Measurements from ENCODE around the gene TXNRD1. TPM values are rescaled to one million over a fixed set of nuclear protein-coding genes. Genes with fewer than 3 reads are reported as not detected.

TXNRD1 gene
- total and polyA plus RNA-seq, 12 donors, result 53.9 to 487 (median 290) TPM

DNA sequence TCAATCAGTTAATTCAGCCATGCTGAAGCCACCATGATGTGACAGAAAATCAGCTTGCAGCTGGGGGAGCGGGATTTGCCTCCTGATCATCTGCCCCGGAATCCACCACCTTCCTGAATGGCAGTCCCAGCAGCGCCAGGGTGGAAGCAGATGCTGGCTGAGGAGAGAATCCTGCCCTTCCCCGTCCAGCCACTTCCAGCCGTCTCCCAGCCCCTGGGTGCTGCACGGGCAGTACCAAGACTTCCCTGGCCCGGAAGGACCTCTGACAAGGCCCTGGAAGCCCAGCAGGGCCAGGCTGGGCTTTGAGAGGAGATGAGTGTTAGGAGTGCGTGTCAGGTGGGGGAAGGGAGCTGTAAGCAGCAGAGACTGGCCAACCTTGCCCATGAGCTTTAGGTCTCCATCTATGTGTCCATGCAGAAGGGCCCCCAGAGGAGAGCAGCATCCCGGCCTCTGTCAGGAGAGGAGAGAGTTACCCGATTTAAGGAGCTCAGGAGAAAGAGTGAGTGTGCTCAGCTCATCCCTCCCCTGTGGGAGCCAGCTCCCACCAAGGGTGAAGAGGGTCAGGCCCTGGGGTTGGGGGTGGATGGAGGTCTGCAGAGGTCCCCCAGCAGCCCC, 157.2 kb downstream of the TXNRD1 start:
- no peak for TF ChIP-seq POLR2A (IDR thresholded peaks at IDR 0.05)
- TF ChIP-seq, protein P1, sequence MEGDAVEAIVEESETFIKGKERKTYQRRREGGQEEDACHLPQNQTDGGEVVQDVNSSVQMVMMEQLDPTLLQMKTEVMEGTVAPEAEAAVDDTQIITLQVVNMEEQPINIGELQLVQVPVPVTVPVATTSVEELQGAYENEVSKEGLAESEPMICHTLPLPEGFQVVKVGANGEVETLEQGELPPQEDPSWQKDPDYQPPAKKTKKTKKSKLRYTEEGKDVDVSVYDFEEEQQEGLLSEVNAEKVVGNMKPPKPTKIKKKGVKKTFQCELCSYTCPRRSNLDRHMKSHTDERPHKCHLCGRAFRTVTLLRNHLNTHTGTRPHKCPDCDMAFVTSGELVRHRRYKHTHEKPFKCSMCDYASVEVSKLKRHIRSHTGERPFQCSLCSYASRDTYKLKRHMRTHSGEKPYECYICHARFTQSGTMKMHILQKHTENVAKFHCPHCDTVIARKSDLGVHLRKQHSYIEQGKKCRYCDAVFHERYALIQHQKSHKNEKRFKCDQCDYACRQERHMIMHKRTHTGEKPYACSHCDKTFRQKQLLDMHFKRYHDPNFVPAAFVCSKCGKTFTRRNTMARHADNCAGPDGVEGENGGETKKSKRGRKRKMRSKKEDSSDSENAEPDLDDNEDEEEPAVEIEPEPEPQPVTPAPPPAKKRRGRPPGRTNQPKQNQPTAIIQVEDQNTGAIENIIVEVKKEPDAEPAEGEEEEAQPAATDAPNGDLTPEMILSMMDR (IDR thresholded peaks at IDR 0.05), result no peak
- peak in 2 of 7 donors; percentile 15 to 23 for DNase-seq
- Histone ChIP-seq H3K9me3 (replicated peaks in 1 of 3) (no peaks in the 10 kb centered on the region), H3K27ac (no peak overlapping the region), H3K4me1 (replicated peaks in 1 of 2) (no peaks in the 10 kb centered on the region), H3K27me3 (no peaks in the 10 kb centered on the region), H3K4me3 (no peak overlapping the region), H3K36me3 (replicated peaks in 1 of 2) (no peaks in the 10 kb centered on the region)
- intact Hi-C loops (cut with DNase I), result loop anchor here (10.0 kb wide), 2 partner anchors 492 to 682 kb away; no protein-coding TSS in a partner anchor
- WGBS, 4 donors, result 93 to 97% (median 95%) methylated on average over 8 to 10 of the region's 10 CpGs

DNA sequence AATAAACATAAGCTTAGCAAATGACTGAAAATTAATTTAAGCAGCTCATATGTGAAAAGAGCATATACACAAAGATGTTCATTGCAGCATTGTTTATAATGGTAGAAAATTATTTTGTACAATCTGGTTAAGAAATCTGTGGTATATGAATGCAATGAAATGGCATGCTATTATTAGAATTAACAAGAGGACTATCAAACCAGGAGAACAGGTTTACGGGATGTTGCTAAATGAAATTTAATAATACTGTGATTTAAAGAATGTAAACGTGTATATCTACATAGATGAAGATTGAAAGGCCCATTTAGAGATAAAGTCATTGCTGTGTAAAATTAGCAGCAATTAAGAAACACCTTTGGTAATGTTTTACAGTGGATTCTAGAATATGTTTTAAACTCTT, 158.5 kb downstream of the TXNRD1 start:
- DNase-seq, result no peak
- Histone ChIP-seq H3K36me3 (replicated peaks in 1 of 2) (no peaks in the 10 kb centered on the region), H3K4me1 (replicated peaks in 1 of 2) (no peaks in the 10 kb centered on the region), H3K27me3 (no peaks in the 10 kb centered on the region), H3K27ac (no peak overlapping the region), H3K4me3 (no peak overlapping the region), H3K9me3 (replicated peaks in 1 of 3) (no peaks in the 10 kb centered on the region)
- WGBS, 4 donors, result 89 to 95% (median 92%) methylated on average over 2 of the region's 2 CpGs
- TF ChIP-seq, protein P1 (IDR thresholded peaks at IDR 0.05), result no peak
- no peak for TF ChIP-seq POLR2A (IDR thresholded peaks at IDR 0.05)
- intact Hi-C loops (cut with DNase I), result loop anchor here (10.0 kb wide), 2 partner anchors 491 to 681 kb away; no protein-coding TSS in a partner anchor

DNA sequence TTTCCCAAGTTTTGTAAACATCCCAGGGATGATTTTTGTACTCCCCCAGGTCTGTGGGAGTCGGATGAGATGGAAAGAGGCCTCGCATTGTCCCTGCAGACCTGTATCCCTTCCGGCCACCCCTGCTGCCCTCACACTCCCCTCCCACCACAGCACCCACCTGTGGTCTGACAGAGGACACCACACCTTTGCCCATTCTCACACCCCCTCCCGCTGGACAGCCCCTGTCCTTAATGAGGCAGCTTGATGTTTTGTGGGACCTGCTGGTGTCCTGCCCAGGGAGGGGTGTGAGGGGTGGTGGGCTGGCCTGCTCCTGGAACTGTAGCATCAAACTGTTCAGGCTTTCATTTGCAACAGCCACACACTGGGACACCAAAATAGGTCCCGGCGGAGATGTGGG, 159.2 kb downstream of the TXNRD1 start:
- 80 to 93% (median 90%) methylated on average over 4 to 6 of the region's 6 CpGs for WGBS, 4 donors
- no peaks in the 10 kb centered on the region for H3K4me1 ChIP-seq (replicated peaks in 1 of 2)
- peak in 2 of 7 donors; percentile 16 to 39 for DNase-seq
- H3K27me3 ChIP-seq, result no peaks in the 10 kb centered on the region
- no peak overlapping the region for H3K27ac ChIP-seq
- no peaks in the 10 kb centered on the region for H3K9me3 ChIP-seq (replicated peaks in 1 of 3)
- intact Hi-C loops (cut with DNase I), result loop anchor here (10.0 kb wide), 2 partner anchors 490 to 680 kb away; no protein-coding TSS in a partner anchor
- no peak overlapping the region for H3K4me3 ChIP-seq
- H3K36me3 ChIP-seq (replicated peaks in 1 of 2), result no peaks in the 10 kb centered on the region
- no peak for TF ChIP-seq POLR2A (IDR thresholded peaks at IDR 0.05)
- TF ChIP-seq, protein P1 (IDR thresholded peaks at IDR 0.05), result no peak

DNA sequence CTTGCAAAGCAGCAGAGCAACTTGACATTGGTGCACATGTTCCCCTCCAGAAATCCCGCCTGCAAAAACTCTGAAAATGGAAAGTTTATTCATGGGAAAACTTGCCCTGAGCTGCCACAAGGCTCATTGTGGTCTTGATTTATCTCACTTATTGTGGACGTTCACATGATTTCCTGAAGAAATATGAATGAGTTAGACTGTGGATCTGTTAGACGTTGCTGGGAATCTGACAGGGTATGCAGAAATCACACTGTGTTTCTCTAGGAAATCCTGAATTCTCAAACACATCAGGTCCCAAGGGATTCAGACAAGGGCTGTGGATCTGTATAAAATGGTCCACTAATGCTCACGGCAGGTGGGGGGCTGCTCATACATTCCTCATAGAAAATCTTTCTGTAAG, 160.2 kb downstream of the TXNRD1 start:
- intact Hi-C loops (cut with DNase I), result loop anchor here (10.0 kb wide), 2 partner anchors 489 to 679 kb away; no protein-coding TSS in a partner anchor
- DNase-seq, result peak in 2 of 7 donors; percentile 1 to 10
- no peaks in the 10 kb centered on the region for H3K9me3 ChIP-seq (replicated peaks in 1 of 3)
- H3K27ac ChIP-seq, result no peak overlapping the region
- no peak for TF ChIP-seq POLR2A (IDR thresholded peaks at IDR 0.05)
- TF ChIP-seq, protein P1 (IDR thresholded peaks at IDR 0.05), result no peak
- H3K36me3 ChIP-seq (replicated peaks in 1 of 2), result no peaks in the 10 kb centered on the region
- H3K27me3 ChIP-seq, result no peaks in the 10 kb centered on the region
- WGBS, 4 donors, result 59 to 68% (median 61%) methylated on average over 4 of the region's 4 CpGs
- H3K4me1 ChIP-seq (replicated peaks in 1 of 2), result no peaks in the 10 kb centered on the region
- H3K4me3 ChIP-seq, result no peak overlapping the region
